Measurements from ENCODE around the gene MSI2. TPM values are rescaled to one million over a fixed set of nuclear protein-coding genes. Genes with fewer than 3 reads are reported as not detected.

MSI2 gene
- total RNA-seq, 1 donor from 2014 or later = 75.5 TPM

DNA sequence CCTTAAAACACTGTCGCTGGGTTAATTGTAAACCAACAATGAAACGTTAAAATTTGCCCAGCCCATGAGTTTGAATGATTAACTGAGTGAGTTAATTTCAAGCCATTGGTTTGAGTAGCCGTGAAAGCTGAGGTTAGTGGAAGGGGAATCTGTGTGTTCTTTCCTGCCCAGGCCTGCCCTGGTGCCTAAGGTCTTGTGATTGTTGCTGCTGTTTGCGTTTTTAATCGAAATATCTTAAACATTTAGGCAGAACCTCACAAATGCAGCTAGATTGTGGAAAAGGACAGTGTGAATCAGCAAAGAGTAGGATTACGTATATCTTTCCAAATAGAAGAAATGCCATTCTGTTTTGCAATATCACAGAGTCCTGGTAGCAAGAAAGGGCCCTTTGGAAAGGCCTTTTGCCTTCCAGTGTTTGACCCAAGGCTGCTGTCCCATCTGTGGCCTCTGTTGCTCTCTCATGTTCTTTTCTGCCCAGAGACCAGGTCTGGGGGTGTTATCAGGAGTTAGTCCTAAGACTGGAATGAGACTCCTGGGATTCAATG lies 113.8 kb downstream of the MSI2 start:
- H3K27ac Mint-ChIP-seq (ENCODE audit: unreplicated experiment) = peak overlapping the region; percentile 53
- no peak overlapping the region for H3K4me3 Mint-ChIP-seq (ENCODE audit: unreplicated experiment)
- peaks cover 5% of the 10 kb centered on the region for H3K9me3 Mint-ChIP-seq (ENCODE audit: unreplicated experiment)
- no peaks in the 10 kb centered on the region for H3K27me3 Mint-ChIP-seq (ENCODE audit: unreplicated experiment)
- H3K4me1 Mint-ChIP-seq (ENCODE audit: unreplicated experiment) = peaks cover 34% of the 10 kb centered on the region
- DNase-seq (ENCODE audit: extremely low spot score, unreplicated experiment) = no peak
- H3K36me3 Mint-ChIP-seq (ENCODE audit: unreplicated experiment) = peaks cover 4% of the 10 kb centered on the region
- no peak for TF ChIP-seq CTCF (IDR thresholded peaks at IDR 0.05)

DNA sequence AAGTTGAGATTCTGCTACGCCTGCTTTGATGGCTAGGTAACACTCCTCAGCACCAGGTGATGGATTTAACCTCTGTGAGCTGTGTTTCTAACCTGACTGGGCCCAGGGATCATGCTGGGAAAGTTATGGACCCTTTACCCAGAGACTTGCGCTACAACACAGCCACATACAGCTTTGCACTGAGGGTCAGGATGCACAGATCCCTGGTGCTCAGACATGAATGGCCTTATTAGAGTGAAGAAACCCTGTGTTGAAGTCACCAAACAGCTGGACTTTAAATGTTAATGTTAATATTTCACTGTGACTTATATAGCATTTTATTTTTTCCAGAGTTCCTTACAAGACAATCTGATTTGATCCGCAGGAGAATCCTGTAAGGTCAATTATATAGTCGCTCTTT lies 114.3 kb downstream of the MSI2 start:
- Mint-ChIP-seq H3K36me3 (ENCODE audit: unreplicated experiment) (peaks cover 8% of the 10 kb centered on the region), H3K4me1 (ENCODE audit: unreplicated experiment) (peaks cover 32% of the 10 kb centered on the region), H3K27ac (ENCODE audit: unreplicated experiment) (no peak overlapping the region), H3K9me3 (ENCODE audit: unreplicated experiment) (peaks cover 5% of the 10 kb centered on the region), H3K27me3 (ENCODE audit: unreplicated experiment) (no peaks in the 10 kb centered on the region), H3K4me3 (ENCODE audit: unreplicated experiment) (no peak overlapping the region)
- no peak for DNase-seq (ENCODE audit: extremely low spot score, unreplicated experiment)
- no peak for TF ChIP-seq CTCF (IDR thresholded peaks at IDR 0.05)

DNA sequence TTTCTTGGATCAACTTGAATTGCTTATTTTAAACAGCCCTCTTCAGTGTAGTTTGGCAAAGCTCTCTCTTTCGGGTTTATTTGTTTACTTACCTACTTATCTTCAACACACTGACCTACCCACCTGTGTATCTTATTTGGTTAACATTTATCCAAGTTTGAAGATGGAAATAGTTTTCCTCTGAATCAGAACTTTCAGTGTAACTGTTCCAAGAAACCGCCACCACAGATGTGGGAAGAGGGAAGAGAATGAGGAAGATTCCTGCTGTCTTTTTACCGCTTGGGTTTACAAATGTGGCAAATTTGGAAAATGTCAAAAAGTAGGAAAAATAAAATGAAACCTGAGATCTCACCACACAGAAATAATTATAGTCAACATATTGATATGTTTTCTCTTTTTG lies 115.8 kb downstream of the MSI2 start:
- Mint-ChIP-seq H3K9me3 (ENCODE audit: unreplicated experiment) (peaks cover 5% of the 10 kb centered on the region), H3K36me3 (ENCODE audit: unreplicated experiment) (peaks cover 8% of the 10 kb centered on the region), H3K4me3 (ENCODE audit: unreplicated experiment) (no peak overlapping the region), H3K4me1 (ENCODE audit: unreplicated experiment) (peaks cover 28% of the 10 kb centered on the region), H3K27ac (ENCODE audit: unreplicated experiment) (no peak overlapping the region), H3K27me3 (ENCODE audit: unreplicated experiment) (no peaks in the 10 kb centered on the region)
- no peak for TF ChIP-seq CTCF (IDR thresholded peaks at IDR 0.05)
- DNase-seq (ENCODE audit: extremely low spot score, unreplicated experiment) = no peak

DNA sequence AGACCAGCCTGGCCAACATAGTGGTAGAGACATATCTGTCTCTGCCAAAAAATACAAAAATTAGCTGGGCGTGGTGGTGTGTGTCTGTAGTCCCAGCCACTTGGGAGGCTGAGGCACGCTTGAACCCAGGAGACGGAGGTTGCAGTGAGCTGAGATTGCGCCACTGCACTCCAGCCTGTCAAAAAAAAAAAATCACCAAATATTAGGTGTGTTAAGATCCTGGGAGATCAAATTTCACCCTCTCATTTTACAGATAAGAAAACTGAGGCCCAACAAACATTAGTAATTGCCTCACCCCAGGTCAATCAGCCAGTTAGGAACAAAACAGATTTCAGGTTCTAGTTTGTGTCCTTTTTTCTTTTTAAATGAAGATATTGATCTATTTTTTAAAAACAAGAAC lies 116.7 kb downstream of the MSI2 start:
- H3K4me3 Mint-ChIP-seq (ENCODE audit: unreplicated experiment) = no peak overlapping the region
- H3K27me3 Mint-ChIP-seq (ENCODE audit: unreplicated experiment) = no peaks in the 10 kb centered on the region
- H3K9me3 Mint-ChIP-seq (ENCODE audit: unreplicated experiment) = peaks cover 5% of the 10 kb centered on the region
- TF ChIP-seq CTCF (IDR thresholded peaks at IDR 0.05) = no peak
- H3K27ac Mint-ChIP-seq (ENCODE audit: unreplicated experiment) = no peak overlapping the region
- peaks cover 25% of the 10 kb centered on the region for H3K4me1 Mint-ChIP-seq (ENCODE audit: unreplicated experiment)
- DNase-seq (ENCODE audit: extremely low spot score, unreplicated experiment) = no peak
- H3K36me3 Mint-ChIP-seq (ENCODE audit: unreplicated experiment) = peaks cover 8% of the 10 kb centered on the region

GRCh38 chr17:57373756-57374155 lies 117.4 kb downstream of the MSI2 start:
- H3K9me3 Mint-ChIP-seq (ENCODE audit: unreplicated experiment) = peaks cover 5% of the 10 kb centered on the region
- H3K4me1 Mint-ChIP-seq (ENCODE audit: unreplicated experiment) = peaks cover 24% of the 10 kb centered on the region
- no peak for TF ChIP-seq CTCF (IDR thresholded peaks at IDR 0.05)
- H3K27ac Mint-ChIP-seq (ENCODE audit: unreplicated experiment) = no peak overlapping the region
- H3K36me3 Mint-ChIP-seq (ENCODE audit: unreplicated experiment) = peaks cover 8% of the 10 kb centered on the region
- H3K27me3 Mint-ChIP-seq (ENCODE audit: unreplicated experiment) = no peaks in the 10 kb centered on the region
- no peak for DNase-seq (ENCODE audit: extremely low spot score, unreplicated experiment)
- H3K4me3 Mint-ChIP-seq (ENCODE audit: unreplicated experiment) = no peak overlapping the region

Measured in osteocyte (in vitro differentiated cells).